Stimulated activated naive CD4-positive, alpha-beta T cell treated with Interleukin-2 at 50 U/mL for 16 hours (primary cell): ENCODE results near the gene FAM117A.
A peak's percentile ranks its signal among the peaks of the same experiment; 100 is the strongest.
"Not testable (repeated sequence)": the region's sequence is repeated elsewhere in the genome, so short reads cannot be mapped to it uniquely, and the experiment has no call there.

Experiments used
- DNase-seq: peaks from one replicate; lab custom pipeline; 2025; lab: John Stamatoyannopoulos, UW

FAM117A gene

DNA sequence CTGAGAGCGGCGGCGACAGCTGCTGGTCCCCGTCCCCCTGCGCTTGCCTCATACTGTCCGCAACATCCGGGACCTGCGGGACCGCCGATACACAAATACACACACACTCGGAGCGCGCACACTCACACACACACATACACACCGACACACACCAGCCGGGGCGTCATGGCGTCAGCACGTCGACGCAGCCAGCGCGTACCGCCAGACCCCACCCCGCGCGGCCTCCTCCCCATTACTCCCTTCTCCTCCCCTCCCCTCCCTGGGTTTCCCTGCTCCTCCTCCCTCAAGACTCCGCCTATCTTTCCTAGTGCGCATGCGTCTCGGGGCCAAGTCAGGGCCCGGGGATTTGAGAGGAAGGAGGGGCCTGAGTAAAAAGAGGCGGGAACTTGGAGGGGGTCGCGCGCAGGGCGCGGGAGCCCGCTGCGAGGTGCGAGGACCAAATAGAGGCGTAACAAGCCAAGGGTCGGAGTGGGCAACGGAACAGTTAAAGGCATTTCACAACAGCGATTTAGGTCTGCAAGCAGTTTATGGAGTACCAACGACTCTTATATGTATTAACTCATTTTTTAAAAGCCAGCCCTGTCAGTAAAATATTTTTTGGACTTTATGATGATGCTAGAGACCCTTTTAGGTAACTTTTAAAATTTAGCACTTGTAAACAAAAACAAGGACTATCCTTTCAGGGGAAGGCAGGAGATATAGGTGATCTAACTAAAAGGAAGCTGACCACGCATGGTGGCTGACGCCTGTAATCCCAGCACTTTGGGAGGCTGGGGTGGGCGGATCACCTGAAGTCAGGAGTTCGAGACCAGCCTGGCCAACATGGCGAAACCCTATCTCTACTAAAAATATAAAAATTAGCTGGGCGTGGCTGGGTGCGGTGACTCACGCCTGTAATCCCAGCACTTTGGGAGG lies 85.7 kb downstream of the FAM117A start, which contains the start of gene SPOP:
Gene SPOP, minus strand, starts transcription at position 165 of the 915 bp plus-strand sequence. CDS start 55,287 bp downstream, outside the sequence.
- peak; percentile 99 for DNase-seq

GRCh38 chr17:49677134-49677932 lies 86.6 kb downstream of the FAM117A start:
- peak; percentile 96 for DNase-seq

GRCh38 chr17:49676276-49676868 lies 87.6 kb downstream of the FAM117A start:
- peak; percentile 9 for DNase-seq

- DNase-seq, result no peak
Measured at GRCh38 chr17:49674507-49674906, 89.4 kb downstream of the FAM117A start.

DNA sequence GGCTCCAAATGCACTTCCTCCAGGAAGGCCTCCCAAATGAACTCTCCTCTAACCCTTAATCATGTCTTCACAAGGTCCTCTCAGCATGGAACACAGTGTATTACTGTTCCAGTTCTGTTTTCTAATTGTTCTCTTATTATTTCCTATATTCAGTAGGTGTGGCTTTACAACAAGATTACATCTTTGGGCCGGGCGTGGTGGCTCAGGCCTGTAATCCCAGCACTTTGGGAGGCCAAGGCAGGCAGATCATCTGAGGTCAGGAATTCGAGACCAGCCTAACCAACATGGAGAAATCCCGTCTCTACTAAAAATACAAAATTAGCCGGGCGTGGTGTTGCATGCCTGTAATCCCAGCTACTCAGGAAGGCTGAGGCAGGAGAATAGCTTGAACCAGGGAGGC lies 90.3 kb downstream of the FAM117A start:
- DNase-seq, result not testable (repeated sequence)

DNA sequence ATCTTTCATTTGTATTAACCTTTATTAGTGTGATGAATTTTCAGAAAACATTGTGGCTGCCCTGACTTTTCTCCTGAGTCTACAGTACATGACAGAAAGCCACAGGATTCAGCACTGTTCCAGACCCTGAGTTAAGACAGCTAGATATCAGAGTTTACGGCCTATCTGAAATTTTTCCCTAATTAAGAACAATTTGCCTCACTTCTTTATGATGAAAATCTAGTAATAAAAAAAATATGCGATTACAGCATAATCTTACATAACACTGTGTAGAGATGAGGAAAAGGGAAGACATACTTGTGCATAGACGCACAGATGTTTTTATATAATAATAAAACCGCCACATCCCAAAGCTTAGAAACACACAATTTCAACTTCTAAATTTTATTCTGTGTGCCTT lies 93.3 kb downstream of the FAM117A start:
- DNase-seq, result no peak

- DNase-seq, result no peak
Measured at GRCh38 chr17:49670002-49670401, 93.9 kb downstream of the FAM117A start.

DNA sequence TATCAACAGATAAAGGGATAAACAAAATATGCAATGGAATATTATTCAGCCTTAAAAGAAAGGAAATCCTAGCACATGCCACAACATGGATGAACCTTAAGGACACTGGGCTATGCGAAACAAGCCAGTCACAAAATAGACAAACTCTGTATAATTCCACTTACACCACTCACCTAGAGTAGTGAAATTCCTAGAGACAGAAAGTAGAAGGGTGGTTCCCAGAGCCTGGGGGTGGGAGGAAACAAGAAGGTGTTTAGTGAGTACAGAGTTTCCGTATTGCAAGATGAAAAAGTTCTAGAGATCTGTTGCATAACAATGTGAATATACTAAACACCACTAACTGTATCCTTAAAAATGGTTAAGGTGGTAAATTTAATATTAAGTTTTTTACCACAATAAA lies 96.1 kb downstream of the FAM117A start:
- DNase-seq, result no peak

DNA sequence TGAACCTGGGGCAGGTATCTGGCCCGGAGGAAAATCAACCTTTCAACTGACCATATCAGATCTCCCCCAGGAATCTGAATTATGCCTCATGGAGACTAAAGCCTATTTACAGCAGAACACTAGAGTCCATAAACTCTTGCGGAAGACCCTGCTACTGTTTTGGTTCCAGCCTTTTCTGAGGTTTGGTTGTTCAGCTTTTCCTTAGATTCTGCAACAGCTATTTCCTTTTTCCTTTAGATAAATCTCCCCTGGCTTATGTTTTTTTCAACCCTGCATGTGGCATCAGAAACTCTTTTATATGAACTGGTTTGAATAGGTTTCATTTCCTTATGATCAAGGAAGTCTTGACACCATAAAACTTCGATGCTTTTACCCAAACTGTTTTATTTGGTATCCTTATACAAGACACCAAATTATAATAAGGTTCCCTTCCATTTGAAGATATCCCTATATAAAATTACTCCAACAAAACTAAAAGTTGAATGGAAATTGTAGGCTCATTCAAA lies 99.2 kb downstream of the FAM117A start:
- no peak for DNase-seq
